Fibroblast of upper back skin (primary cell): ENCODE measurements around the gene MBP.

Experiments used
- DNase-seq: peaks from one replicate; pipeline ENCODE4 v3.0.0-alpha.2; 2013

MBP gene

DNA sequence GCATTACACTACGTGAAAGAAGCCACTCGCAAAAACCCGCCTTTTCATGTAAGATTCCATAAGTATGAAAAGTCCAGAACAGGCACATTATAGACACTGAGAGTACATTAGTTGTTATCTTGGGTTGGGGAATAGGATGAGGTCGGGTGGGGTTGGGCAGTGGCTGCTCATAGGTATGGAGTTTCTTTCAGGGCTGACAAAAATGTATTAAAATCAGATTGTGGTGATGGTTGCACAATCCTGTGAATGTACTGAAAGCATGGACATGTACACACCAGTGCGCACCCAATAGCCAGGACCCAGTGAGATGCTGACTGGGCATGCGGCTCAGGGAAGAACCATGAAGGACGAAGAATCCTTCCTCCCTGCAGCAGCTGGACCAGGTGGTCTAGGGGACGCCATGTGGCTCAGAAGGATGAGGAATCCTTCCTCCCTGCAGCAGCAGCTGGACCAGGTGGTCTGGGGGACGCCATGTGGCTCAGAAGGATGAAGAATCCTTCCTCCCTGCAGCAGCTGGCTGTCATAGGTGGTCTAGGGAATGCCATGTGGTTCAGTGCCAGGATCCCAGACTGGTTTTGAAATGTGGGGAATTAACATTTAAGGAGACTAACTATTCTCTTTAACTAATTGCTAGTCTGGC, 50.1 kb downstream of the MBP start:
- peak; percentile 21 for DNase-seq

DNA sequence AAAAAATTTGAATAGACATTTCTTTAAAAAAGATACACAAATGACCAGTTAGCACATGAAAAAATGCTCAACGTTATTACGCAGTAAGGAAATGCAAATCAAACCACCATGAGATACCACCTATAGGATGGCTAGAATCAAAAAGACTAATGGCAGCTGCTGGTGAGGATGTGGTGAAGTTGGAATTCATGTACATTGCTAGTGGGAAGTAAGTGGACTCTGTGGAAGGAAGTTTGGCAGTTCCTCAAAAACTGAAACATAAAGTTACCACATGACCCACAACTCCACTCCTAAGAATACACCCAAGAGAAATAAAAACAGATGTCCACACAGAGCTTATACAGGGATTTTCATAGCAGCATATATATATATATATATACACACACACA, 51.2 kb downstream of the MBP start:
- peak; percentile 97 for DNase-seq

DNA sequence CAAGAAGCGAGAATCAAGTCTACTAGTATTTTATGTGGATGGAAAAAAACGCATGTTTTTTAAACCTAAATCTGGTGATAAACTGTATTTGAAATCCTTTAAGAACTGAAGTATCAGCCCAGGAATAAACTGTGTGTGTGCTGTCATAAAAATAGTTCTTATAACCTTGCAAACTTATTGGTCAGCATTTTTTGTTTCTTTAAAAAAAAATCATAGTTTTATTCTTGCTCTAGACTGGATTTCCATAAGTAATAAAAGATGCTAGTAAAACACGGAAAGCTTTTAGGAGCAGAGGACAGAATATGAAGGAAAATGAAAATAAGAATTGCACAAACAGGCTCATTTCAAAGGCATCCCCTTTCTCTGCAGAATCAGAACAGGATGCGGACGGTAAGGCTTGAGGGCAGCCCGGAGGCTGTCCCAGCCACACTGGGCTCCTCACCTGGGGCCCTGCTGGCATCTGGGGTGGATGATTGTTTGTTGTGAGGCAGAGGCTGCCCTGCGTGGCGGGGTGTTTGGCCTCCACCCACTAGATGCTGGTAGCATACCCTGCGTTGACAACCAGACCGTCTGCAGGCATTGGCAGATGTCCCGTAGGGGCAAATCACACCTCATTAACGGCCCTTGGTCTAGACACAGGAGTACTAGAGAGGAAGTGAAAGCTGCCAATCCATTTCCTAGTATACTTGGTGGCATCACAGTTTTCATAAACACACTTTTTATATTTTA, 52.5 kb downstream of the MBP start:
- DNase-seq = no peak

DNA sequence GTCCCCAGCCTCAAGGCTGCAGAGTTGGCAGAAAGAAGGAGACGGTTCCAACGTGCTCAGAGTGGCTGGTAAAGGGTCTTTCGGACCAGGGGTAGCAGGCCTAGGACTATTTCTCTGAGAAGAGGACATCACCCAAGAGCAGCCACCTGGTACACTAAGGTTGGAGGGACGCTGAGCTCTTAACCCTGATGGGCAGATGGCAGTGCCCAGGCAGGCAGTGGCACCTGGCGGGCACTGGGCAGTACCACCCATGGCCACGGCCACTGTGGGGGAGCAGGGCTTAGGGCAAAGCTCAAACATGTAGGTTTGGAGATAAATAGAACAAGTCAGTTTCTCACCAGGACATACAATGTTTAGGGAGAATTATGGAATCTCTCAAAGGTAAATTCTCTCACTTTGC, 53.5 kb downstream of the MBP start:
- DNase-seq = no peak

DNA sequence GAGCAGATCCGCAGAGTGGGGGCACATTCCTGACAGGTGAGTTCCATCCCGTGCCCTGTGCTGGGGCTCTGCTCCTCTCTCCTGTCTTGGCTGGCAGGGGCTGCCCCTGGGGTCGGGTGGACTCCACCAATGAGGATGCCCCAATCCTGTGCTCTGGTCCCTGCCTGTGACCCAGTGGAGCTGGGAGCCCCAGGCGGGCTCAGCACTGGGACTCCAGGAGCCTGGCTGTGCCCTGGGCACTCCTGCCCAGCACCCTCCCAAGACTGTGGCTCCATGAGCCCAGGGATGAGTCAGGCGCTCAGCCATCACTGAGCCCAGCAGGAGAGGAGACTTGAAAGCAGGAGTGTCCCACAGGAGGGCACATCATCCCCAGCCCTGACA, 53.9 kb downstream of the MBP start:
- DNase-seq = no peak

DNA sequence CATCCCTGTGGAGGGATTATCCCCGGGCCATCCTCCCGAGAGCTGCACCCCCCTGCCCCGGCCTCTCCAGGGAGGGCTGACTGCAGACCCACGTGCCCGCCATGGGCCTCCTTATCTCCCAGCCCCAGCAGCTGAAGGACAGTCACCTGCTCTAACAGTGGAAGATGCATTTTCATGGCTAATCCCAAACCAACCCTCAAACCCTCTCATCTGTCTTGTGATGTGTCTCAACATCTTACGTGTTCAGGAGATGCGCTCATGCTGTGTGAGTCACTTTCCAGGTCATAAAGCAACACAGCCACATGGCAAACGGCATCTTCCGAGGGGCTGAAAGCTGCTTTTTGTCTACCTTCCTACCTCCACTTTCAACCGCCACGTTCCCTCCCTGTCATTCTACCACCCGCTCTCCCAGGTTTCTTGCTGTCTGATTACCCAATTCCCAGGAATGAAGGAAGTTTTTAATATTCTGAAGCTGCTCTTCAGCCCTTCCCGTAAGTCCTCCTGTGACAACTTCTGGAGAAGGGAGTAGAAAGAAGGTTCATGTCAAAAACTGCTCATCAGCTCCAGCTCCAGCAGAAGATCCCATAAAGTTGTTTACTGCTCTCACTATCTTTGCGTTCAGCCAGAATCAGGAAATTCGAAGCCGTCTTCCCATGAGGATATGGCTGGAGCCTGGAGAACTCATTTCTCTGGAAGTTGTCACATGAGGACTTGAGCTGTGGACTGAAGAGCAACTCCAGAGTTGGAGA, 54.5 kb downstream of the MBP start:
- DNase-seq = peak; percentile 50

DNA sequence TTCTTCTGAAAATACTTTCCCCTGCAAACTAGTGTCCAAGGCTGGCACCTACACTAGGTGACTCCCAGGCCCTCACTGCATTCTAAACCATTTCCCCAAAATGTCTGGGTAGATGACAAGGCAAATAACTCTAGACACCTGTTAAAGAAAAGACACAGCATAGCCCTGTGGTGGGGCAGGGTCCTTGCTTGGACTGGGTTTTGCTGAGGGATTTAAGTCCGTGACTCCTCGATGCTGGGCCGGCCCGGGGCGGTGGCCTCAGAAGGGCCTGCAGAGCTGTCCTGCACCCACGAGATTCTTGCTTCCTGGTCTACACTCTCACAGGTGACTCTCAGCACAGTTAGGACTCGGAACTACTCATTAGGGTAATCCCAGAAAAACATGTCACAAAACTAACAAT, 55.2 kb downstream of the MBP start:
- no peak for DNase-seq

DNA sequence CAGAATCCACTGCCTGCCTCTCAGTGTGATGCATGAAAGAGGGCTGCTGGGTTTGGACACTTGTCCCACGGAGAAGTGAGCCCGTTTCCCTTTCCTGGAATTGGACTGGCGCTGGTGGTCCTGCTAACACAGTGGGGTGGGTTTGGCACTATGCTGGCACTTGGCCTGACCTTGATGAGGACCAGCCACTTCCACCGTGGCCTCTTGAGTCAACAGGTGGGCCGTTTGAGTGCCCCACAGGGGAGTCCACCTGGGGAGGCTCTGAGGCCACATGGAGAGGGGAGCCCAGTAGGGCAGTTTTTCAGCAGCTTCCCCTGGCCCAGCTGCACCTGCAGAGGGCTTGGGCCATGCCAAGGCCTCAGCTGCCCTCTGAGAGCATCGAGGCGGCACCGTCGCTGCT, 56.5 kb downstream of the MBP start:
- DNase-seq = no peak

DNA sequence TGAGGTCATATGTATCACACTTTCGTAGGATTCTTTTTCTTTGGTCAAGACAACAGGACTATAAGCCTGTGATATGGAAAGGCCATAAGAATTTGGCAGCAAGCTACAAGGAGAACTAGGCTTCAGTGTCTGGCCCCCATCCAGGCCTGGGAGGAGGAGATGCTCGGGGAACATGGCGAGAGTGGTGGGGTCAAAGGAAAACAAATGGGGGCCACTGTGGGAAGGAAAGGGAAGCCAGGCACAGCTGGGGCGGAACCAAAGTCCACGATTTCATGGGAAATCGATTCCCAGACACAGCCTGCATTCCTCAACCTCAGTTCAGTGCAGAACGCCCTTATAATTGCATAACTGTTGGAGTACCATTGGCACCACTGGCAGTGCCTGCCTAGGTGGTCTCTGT, 58.2 kb downstream of the MBP start:
- no peak for DNase-seq

DNA sequence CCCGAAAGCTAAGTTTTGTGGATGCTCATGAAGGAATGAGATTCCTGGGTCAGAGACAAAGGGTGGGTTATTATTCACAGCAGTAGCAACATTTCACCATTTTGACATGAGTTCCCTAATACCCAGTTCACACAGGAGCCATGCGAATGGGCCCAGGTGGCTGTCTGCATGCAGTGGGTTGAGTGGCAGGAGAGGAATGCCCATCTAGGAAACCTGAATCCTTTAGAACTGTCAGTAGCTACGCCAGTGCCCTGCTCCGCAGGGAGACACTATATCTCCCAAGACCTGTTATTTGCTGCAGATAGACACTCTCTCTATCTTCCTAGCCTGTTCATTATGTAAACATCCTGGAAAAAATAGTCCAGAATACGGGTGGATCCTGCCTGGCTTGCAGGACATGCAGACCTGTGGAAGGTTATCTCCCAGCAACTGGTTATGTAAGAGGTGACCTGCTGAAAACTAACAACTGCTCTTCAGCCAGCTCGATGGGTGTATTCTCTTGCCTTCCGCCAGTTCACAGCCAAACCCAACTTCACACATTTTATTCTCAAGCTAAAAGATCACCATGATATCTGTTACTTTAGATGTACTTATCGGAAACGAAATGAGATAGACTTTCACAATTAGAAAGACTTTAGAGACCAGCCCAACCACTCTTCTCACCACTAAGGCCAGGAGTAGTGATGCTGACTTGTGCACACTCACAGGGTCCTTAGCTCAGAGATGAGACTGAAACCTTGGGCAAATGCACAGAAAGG, 59.1 kb downstream of the MBP start:
- DNase-seq = no peak

DNA sequence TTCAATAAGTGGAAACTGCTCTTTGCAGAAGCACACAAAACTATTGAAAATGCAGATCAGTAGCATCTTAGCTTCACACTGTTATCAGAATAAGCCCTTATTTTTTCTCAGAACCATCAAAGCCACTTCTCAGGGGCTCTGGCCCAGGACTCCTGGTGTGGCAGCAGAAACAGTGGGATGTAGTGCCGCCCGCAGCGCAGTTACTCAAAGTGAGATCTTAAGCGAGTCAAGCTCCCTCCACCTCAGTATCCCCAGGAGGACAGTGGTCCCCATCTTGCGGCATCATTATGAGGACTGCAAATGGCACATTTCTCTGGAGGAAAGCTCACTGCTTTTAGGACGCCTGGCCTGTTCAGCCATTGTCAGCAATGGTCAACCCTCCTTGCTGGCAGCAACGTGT, 60.0 kb downstream of the MBP start:
- DNase-seq = no peak

DNA sequence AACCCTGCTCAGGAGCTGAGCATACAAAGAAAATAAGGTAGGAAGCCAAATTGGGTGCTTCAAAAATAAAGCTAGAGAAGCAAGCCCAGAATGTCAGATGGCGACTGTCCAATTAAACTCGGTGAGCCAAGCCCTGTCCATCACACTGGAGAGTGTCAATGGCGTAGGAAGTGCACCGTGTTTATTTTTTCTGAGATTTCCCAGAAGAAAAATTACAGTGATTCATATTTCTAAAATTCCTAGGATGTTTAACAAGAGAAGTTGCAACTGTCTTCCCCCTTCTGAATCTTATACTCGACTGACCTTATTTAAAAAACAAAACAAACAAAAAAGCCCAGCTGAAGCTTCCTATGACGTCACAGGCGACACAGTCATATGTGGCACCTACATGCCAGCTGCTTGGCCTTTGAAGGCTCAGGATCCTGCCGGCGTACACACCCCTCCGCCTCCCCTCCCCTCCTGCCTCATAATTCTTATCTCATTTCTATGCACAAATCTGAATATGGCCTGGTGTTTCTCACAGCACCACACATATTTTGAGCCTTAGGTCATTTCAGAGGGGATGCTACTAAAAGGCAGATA, 60.8 kb downstream of the MBP start:
- DNase-seq = peak; percentile 89

DNA sequence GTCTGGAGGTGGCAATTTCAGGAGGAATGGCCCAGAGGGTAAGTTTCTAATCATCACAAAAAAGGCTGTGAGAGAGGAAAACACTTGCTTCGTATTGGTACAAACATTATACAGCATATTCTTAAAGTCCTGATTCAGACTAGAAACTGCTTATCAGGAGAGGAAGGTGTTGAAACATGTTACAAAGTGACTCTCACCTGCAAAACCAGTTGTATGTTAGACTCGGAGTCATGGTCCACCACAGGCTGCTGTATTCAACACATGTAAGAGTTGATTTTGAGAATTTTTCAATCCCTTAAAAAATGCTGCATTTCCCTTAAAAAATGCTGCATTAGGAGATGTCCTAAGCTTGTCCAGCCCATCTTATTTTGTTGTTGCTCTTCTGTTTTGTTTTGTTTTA, 61.5 kb downstream of the MBP start:
- no peak for DNase-seq

DNA sequence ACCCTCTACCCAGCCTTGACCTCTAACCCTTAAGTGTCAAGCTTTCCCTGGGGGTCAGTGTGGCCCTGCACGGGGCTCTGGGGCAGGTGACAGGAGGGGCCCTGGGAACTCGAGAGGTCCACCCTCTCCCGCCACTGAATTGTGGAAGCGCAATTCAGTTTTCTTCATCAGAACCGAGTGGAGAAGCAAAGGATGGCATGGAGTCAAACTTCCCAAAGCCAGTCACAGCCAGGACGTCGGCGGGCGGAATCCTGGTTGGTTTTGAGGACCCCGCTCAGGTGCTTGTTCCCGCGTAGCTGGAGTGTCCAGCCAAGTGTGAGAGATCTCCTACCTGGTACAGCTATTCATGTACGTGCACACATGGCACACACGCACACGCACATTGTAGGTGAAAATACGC, 62.0 kb downstream of the MBP start:
- DNase-seq = no peak

DNA sequence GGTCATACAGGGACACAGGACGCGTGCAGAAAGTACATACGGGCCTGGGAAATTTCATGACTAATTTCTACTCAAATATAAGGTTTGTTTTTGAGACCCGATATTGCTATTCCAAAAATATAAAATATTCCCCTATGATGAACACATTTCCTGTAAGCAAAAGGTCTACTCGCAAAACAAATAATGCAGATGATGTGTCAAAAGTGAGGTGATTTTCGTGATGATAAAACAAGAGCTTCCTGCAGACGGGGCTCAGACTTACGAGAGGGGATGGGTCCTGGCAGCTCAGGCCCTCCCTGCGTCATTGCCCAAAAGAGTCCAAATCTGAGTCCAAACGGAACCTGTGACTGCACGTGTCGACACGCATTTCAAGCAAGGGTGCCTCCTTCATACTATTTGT, 62.7 kb downstream of the MBP start:
- DNase-seq = no peak

DNA sequence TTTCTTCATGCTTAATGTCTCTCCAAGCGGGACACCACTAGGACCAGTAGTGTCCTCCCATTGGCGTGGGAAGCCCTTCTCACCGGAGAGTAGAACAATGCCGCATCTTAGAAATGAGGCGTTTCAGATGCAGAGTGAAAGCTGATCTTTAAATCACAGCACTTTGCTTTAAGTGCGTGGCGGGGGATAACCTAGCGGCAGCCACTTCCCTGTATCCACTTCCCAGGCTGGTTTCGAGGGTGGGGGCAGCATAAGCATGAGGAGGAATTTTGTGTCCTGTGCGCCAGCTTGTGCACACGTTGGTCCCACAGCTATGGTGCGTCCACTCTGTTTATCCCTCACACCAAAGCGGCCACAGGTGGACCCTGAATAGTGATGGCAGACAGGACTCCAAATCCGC, 63.1 kb downstream of the MBP start:
- no peak for DNase-seq

DNA sequence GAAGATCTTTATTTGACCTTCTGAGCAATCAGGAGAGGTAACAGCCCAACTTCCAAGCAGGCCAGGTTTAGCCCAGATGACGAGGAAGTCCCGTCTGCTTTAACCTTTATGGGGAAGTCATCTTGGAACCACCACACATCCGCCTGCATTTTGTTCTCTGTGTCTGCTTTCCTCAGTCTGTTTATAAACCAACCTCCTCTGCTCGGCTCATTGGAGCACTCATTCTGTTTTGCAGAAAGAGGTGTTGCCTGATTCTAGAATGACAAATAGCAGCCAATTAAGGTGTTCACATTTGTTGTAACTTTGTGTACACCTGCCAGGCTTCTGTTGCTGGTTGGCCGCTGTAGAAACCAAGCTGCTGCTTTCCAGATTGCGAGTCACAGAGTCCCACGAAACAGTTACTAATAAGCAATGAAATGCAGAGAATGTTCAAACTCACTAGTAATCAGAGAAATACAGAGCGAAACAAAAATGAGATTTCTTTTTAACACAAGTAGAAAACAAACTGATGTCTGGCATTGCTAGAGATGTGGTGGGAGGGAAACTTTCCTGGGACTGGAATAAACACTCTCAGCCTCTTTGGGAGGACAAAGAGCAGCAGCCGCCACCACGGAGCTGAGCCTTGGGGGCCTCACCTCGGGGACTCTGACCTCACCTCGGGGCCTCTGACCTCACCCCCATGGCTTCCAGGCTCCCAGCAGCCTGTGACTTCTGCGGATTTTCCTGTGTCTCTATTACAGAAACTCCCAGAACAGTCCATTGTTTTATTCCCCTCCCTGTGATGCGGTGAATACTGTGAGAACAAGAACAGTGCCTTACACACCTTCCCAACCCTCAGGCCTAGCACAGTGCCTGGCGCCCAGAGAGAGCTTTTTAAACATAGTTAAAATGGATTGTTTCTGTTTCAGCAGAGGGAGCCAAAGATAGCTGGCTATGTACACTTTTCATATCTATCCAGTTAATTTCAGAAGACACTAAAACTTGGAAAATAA, 64.0 kb downstream of the MBP start:
- DNase-seq = peak; percentile 53

DNA sequence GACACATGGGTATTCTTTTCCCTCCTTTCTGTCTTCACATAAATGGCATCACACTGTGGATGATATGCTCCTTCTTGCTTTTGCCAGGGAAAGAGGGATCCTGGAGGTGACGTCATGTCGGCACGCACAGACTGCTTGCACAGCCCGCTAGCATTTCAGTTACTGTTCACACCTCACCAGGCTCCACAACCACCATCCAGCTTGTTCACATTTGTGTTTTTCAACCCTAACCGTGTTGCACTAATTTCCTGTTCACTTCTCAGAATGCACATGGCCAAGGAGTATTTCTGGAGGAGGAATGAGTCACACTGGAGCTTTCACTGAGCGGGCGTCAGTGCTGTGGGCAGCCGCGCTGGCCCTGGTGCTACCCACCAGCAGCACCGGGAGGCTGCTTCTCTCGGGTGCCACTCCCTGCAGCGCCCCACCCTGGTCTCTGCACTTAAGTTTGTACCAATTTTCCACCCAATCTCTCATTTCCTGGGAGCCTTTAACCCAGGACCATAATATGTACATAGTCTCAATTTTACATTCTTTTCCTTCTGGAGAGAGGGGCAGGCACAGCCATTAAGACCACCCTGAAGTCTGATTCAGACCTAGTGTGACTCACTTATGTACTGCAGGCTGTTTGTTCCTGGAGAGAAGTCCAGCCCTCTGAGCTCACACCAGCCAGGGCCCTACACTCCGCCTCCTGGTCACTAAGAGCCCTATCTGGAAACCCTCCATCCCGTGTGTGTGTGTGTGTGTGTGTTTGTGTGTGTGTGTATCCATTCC, 65.1 kb downstream of the MBP start:
- DNase-seq = peak; percentile 84

DNA sequence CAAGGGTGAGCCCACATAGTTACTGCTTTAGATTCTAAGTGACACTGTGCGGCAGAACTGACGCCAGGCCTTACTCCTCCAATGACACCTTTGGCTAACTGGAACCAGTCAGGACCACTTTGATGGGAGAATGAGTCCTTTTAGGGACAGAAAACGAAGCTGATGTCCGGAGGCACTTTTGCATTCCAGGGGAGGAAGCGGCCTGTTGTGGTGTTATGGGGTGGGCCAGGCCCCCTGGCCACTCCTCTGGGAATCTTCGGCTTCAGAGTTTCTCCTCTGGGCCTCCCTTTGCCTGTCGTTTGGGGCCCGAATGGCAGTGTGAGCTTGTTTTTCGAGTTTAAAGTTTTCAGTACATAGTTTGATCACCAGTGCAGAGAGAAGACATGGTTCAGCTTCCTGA, 65.9 kb downstream of the MBP start:
- no peak for DNase-seq

DNA sequence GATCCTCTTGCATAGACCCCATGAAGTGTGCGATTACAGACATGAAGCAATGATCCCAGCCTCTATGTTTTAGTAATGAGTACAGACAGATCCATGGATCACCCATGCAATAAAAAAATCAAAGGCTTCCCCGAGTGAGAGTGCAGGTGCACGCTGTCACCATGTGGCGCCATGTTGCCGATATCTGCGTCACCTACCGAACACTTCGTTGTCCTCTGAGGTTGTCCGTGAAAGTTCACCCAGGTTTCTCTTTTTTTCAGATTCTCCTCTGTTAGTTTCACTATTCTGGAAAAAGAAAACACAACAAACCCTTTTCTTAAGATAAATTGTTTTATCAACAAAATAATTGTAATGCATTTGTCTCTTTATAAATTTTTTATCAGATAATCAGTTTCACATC, 66.5 kb downstream of the MBP start:
- no peak for DNase-seq
